Gastroesophageal sphincter (tissue), 3 donors: Measurements from ENCODE around the gene TTBK1.

Experiments
- CTCF ChIP-seq, 4 experiments: fragments of 200-600 bp in 2 of 4; fragments of 450-650 bp in 2 of 4; sonication (generic) in 1 of 4; IDR thresholded peaks; one replicate each; pipeline ENCODE4 v1.5.1; 2017 to 2019; ENCODE audit warnings: antibody characterized with exemption in 4 of 4, mild to moderate bottlenecking in 2 of 4, moderate library complexity in 2 of 4
- EP300 ChIP-seq: sonication (generic); formaldehyde crosslinking; IDR thresholded peaks from one replicate; pipeline ENCODE4 v1.6.1; 2017; ENCODE audit warnings: antibody characterized with exemption, mild to moderate bottlenecking
- POLR2A ChIP-seq, 2 donors: fragments of 450-650 bp; IDR thresholded peaks; one replicate each; pipeline ENCODE4 v1.6.1; 2017; ENCODE audit warnings: antibody characterized with exemption in 2 of 2, mild to moderate bottlenecking in 2 of 2, moderate library complexity in 1 of 2
- POLR2AphosphoS5 ChIP-seq: sonication (generic); formaldehyde crosslinking; IDR thresholded peaks from one replicate; pipeline ENCODE4 v1.6.1; 2017; ENCODE audit warnings: antibody characterized with exemption

- TF ChIP-seq CTCF (IDR thresholded peaks at IDR 0.05): no peak
- TF ChIP-seq POLR2A (IDR thresholded peaks at IDR 0.05): no peak
- no peak for TF ChIP-seq EP300
- no peak for TF ChIP-seq POLR2AphosphoS5
These were observed 24.2 kb upstream of the TTBK1 start for GRCh38 chr6:43219119-43219518.
